Body of pancreas (tissue), 4 donors: Measurements from ENCODE around the gene ZNF774.

Experiments
- CTCF ChIP-seq, 7 experiments: fragments of 450-650 bp in 4 of 7; fragments of 200-600 bp in 3 of 7; sonication (generic) in 3 of 7; IDR thresholded peaks; one replicate each; pipeline ENCODE4 v1.5.1; 2016 to 2019; ENCODE audit warnings: antibody characterized with exemption in 7 of 7
- POLR2A ChIP-seq, 3 donors: fragments of 450-650 bp; IDR thresholded peaks; one replicate each; pipeline ENCODE4 v1.6.1; 2016; ENCODE audit warnings: antibody characterized with exemption in 3 of 3, mild to moderate bottlenecking in 2 of 3

GRCh38 chr15:90340345-90340744 lies 11.7 kb upstream of the ZNF774 start:
- TF ChIP-seq CTCF (IDR thresholded peaks at IDR 0.05) (no peak), POLR2A (IDR thresholded peaks at IDR 0.05) (no peak)
